Natural killer cell (primary cell): ENCODE results near the gene BMPR2. TPM values are rescaled to one million over a fixed set of nuclear protein-coding genes. Genes with fewer than 3 reads are reported as not detected.
"Not testable (repeated sequence)": the region's sequence is repeated elsewhere in the genome, so short reads cannot be mapped to it uniquely, and the experiment has no call there.

Source experiments
- ATAC-seq, 3 donors: fragments of 150-1000 bp in 2 of 3; fragments of 200-7000 bp in 1 of 3; cut with Tn5 transposase; 1 replicate in 1 of 3; 2 replicates in 2 of 3; pipeline ENCODE4 v1.10.0; 2021; ENCODE audit warnings: mild to moderate bottlenecking in 2 of 3, moderate library complexity in 2 of 3
- DNase-seq, 2 donors: peaks; one replicate each; pipeline versions ENCODE4 v3.0.0 to v3.0.0-alpha.2; 2013 to 2021; ENCODE audit warnings: mixed read lengths in 1 of 2
- H3K27ac ChIP-seq: one replicate; pipeline ENCODE4 v1.5.1; 2013; ENCODE audit warnings: mild to moderate bottlenecking, low read length
- H3K27me3 ChIP-seq: one replicate; pipeline ENCODE4 v1.6.1; 2013; ENCODE audit warnings: low read length; ENCODE audit not compliant: control insufficient read depth, insufficient read depth
- H3K36me3 ChIP-seq: one replicate; pipeline ENCODE4 v1.6.1; 2013; ENCODE audit warnings: low read length; ENCODE audit not compliant: control insufficient read depth, insufficient read depth
- H3K4me1 ChIP-seq: one replicate; pipeline ENCODE4 v1.6.1; 2013; ENCODE audit warnings: low read length; ENCODE audit not compliant: control insufficient read depth, insufficient read depth
- H3K4me3 ChIP-seq: one replicate; pipeline ENCODE4 v1.5.1; 2013; ENCODE audit warnings: low read length
- H3K9me3 ChIP-seq: one replicate; pipeline ENCODE4 v1.6.1; 2013; ENCODE audit warnings: low read length; ENCODE audit not compliant: control insufficient read depth, insufficient read depth
- H3K27ac Mint-ChIP-seq, 2 donors: one replicate each; pipeline ENCODE4 v1.8.0; 2022; ENCODE audit warnings: mild to moderate bottlenecking in 2 of 2, mixed read lengths in 2 of 2, moderate library complexity in 1 of 2
- H3K27me3 Mint-ChIP-seq, 2 donors: one replicate each; pipeline ENCODE4 v1.8.0; 2022; ENCODE audit warnings: low read depth in 2 of 2, mixed read lengths in 2 of 2
- H3K36me3 Mint-ChIP-seq: one replicate; pipeline ENCODE4 v1.8.0; 2022; ENCODE audit warnings: mixed read lengths
- H3K4me1 Mint-ChIP-seq, 2 donors: one replicate each; pipeline ENCODE4 v1.8.0; 2022; ENCODE audit warnings: mixed read lengths in 2 of 2
- H3K4me3 Mint-ChIP-seq: one replicate; pipeline ENCODE4 v1.8.0; 2022; ENCODE audit warnings: mild to moderate bottlenecking, moderate library complexity, mixed read lengths
- H3K9me3 Mint-ChIP-seq, 2 donors: one replicate each; pipeline ENCODE4 v1.8.0; 2022; ENCODE audit warnings: mixed read lengths in 2 of 2
- WGBS: methylation state at CpG from one replicate; pipeline ENCODE4 v1.1.7; 2013; ENCODE audit warnings: missing lambda C conversion rate; ENCODE audit not compliant: insufficient coverage; 5-methylcytosine and 5-hydroxymethylcytosine counted together
- intact Hi-C: fragments of 100-400 bp; cut with micrococcal nuclease; formaldehyde crosslinking; loops from one replicate; pipeline ENCODE4 v1.14.2; 2022
- total RNA-seq, 4 donors: library from RNA; stranded (reverse); fragments of 120-200 nt in 1 of 4; gene quantifications; one replicate each; pipeline versions ENCODE4 v1.2.3 to v1.2.4, GENCODE V29; 2013 to 2022
- TF ChIP-seq, protein P1 (sequence below): fragments of 200-600 bp; IDR thresholded peaks from one replicate; pipeline ENCODE4 v1.8.0; 2022; ENCODE audit warnings: antibody characterized with exemption

The BMPR2 gene
- total RNA-seq, 3 donors from 2014 or later (not counting 1 experiment from before 2014, with no cell fraction given), result 17.8 to 25.5 (median 23.2) TPM

DNA sequence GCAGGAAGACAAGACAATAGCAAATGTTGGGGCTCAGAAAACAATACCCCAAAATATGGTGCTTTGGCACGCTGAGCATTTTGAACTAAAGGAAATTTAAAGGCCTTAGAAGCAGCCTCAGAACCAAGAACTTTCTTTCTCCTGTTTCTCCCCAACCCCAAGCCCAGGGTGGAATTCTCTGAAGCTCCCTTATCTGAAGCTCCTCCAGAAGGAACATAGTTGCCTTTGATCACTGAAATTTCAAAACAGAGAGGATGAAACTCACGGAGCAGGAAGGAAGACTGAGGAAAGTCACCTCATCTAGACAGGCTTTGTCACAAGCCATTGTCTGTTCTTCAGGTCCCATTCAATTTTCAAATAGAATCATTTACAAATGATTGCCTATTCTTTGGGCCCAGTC is 15.5 kb upstream of the BMPR2 start:
- Histone ChIP-seq H3K9me3 (no peaks in the 10 kb centered on the region), H3K27me3 (no peaks in the 10 kb centered on the region), H3K36me3 (no peaks in the 10 kb centered on the region), H3K4me1 (no peaks in the 10 kb centered on the region), H3K27ac (no peak overlapping the region), H3K4me3 (no peak overlapping the region)
- DNase-seq (no peak), ATAC-seq (no peak)
- H3K36me3 Mint-ChIP-seq, result no peaks in the 10 kb centered on the region
- WGBS, result 93% methylated on average over 2 of the region's 2 CpGs
- no peaks in the 10 kb centered on the region for H3K27me3 Mint-ChIP-seq
- H3K4me3 Mint-ChIP-seq, result no peak overlapping the region
- TF ChIP-seq, protein P1, sequence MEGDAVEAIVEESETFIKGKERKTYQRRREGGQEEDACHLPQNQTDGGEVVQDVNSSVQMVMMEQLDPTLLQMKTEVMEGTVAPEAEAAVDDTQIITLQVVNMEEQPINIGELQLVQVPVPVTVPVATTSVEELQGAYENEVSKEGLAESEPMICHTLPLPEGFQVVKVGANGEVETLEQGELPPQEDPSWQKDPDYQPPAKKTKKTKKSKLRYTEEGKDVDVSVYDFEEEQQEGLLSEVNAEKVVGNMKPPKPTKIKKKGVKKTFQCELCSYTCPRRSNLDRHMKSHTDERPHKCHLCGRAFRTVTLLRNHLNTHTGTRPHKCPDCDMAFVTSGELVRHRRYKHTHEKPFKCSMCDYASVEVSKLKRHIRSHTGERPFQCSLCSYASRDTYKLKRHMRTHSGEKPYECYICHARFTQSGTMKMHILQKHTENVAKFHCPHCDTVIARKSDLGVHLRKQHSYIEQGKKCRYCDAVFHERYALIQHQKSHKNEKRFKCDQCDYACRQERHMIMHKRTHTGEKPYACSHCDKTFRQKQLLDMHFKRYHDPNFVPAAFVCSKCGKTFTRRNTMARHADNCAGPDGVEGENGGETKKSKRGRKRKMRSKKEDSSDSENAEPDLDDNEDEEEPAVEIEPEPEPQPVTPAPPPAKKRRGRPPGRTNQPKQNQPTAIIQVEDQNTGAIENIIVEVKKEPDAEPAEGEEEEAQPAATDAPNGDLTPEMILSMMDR, result no peak
- no peak overlapping the region for H3K27ac Mint-ChIP-seq
- H3K9me3 Mint-ChIP-seq, result no peaks in the 10 kb centered on the region
- intact Hi-C loops, result no loop called here
- no peaks in the 10 kb centered on the region for H3K4me1 Mint-ChIP-seq

DNA sequence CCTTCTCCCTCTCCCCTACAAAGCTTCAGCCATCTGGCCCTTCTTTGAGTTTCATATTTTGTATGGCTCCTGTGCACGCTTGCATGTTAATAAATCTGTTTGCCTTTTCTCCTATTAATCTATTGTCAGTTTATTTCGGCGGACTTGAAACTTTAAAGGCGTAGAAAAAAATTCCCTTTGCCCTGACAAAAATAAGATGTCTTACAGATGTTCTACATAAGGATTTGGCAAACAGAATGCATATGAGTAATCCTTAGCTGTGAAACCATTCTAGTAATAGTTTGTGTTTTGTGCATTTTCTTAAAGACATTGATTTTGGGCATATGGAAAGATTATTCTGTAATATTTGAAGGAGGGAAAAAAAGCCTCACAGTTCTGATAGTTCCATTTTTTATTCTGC is 15.0 kb upstream of the BMPR2 start:
- H3K27me3 Mint-ChIP-seq, result no peaks in the 10 kb centered on the region
- H3K4me3 ChIP-seq, result no peak overlapping the region
- no peaks in the 10 kb centered on the region for H3K27me3 ChIP-seq
- no peak overlapping the region for H3K4me3 Mint-ChIP-seq
- no peak for ATAC-seq
- WGBS, result 85% methylated on average over 1 of the region's 4 CpGs
- H3K4me1 ChIP-seq, result no peaks in the 10 kb centered on the region
- H3K4me1 Mint-ChIP-seq, result no peaks in the 10 kb centered on the region
- DNase-seq, result no peak
- no peaks in the 10 kb centered on the region for H3K36me3 Mint-ChIP-seq
- no peak overlapping the region for H3K27ac ChIP-seq
- no peaks in the 10 kb centered on the region for H3K36me3 ChIP-seq
- H3K9me3 ChIP-seq, result no peaks in the 10 kb centered on the region
- H3K9me3 Mint-ChIP-seq, result no peaks in the 10 kb centered on the region
- H3K27ac Mint-ChIP-seq, result no peak overlapping the region
- intact Hi-C loops, result no loop called here
- TF ChIP-seq, protein P1, result no peak

DNA sequence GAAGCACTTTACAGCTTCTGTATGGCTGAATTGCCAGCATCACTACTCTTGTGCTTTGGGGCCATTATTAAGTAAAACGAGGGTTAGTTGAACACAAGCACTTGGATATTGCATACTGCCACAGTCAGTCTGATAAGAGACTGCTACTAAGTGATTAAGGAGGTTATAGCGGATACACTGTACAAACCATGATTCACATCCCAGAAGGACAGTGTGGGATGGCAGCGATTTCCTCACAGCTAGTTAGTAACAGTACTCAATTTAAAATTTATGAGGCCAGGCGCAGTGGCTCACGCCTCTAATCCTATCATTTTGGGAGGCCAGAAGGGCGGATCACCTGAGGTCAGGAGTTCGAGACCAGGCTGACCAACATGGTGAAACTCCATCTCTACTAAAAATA is 2.6 kb upstream of the BMPR2 start:
- TF ChIP-seq, protein P1, result no peak
- 99% methylated on average over 7 of the region's 7 CpGs for WGBS
- intact Hi-C loops, result loop anchor here (10.0 kb wide), 1 partner anchor 109 kb away; the partner anchor contains the start of gene NOP58
- Mint-ChIP-seq H3K27me3 (no peaks in the 10 kb centered on the region), H3K9me3 (no peaks in the 10 kb centered on the region), H3K4me1 (peaks cover 26 to 28% of the 10 kb centered on the region in 2 donors), H3K27ac (no peak overlapping the region), H3K36me3 (no peaks in the 10 kb centered on the region), H3K4me3 (peak overlapping the region; percentile 73)
- ATAC-seq, result no peak
- no peaks in the 10 kb centered on the region for H3K36me3 ChIP-seq
- H3K4me3 ChIP-seq, result no peak overlapping the region
- no peaks in the 10 kb centered on the region for H3K27me3 ChIP-seq
- no peaks in the 10 kb centered on the region for H3K9me3 ChIP-seq
- H3K4me1 ChIP-seq, result peaks cover 12% of the 10 kb centered on the region
- DNase-seq, result no peak
- no peak overlapping the region for H3K27ac ChIP-seq

DNA sequence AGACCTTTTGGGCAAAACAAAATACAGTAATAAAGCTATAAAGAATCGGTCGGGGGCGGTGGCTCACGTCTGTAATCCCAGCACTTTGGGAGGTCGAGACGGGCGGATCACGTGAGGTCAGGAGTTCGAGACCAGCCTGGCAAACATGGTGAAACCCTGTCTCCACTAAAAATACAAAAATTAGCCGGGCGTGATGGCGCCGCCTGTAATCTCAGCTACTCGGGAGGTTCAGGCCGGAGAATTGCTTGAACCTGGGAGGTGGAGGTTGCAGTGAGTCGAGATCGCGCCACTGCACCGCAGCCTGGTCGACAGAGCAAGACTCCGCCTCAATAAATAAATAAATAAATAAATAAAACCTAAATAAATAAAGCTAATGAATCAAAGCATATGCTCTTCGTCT is 1.7 kb upstream of the BMPR2 start:
- not testable (repeated sequence) for H3K27me3 ChIP-seq, DNase-seq, H3K36me3 Mint-ChIP-seq, H3K36me3 ChIP-seq, H3K9me3 ChIP-seq, ATAC-seq, H3K27me3 Mint-ChIP-seq, H3K9me3 Mint-ChIP-seq, H3K27ac Mint-ChIP-seq, H3K4me3 ChIP-seq, H3K27ac ChIP-seq
- peaks cover 12% of the 10 kb centered on the region for H3K4me1 ChIP-seq
- Mint-ChIP-seq H3K4me3 (peak overlapping the region; percentile 93), H3K4me1 (peaks cover 31 to 33% of the 10 kb centered on the region in 2 donors)
- WGBS, result 97% methylated on average over 15 of the region's 22 CpGs
- intact Hi-C loops, result loop anchor here (10.0 kb wide), 1 partner anchor 110 kb away; the partner anchor contains the start of gene NOP58
